HG02938 (cell line): Measurements from ENCODE around the gene IAH1.

ENCODE experiments used
- ATAC-seq: cut with Tn5 transposase; IDR thresholded peaks from one replicate; pipeline ENCODE4 v1.9.1; 2021; ENCODE audit warnings: mild to moderate bottlenecking, moderate library complexity; ENCODE audit not compliant: unreplicated experiment

Gene IAH1

DNA sequence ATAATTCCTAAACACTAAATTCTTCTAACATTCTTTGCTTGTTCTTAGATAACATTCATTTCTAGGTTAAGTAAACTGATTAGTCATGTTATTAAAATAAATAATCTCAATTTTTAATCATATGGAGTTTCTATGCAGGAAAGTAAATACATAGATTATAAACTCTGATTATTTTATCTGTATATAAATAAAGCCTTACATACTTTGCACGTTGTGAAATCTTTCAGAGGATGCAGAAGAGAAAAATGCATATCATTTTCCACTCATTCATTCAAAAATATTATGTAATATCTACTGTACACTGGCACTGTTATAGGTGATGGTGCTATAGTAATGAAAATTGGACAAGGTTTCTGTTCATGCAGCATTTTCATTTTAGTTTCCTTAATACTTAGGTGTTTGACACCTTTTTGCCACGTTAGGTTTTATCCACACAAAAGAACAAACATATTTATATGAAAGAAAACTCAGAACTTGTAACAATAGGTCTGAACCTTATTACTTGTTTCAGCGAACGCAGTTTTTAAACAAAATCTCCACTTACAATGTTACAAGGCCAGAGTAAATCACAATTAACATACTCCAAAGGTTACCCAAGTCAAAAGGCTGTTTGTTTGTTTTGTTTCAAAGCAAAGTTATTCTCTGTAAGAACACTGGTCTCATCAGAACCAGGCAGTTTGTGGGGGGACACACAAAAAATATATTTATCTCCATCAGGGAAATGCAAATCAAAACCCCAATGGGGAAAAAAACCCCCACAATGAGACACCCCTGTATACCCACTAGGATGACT is 53.8 kb downstream of the IAH1 start:
- ATAC-seq = no peak

DNA sequence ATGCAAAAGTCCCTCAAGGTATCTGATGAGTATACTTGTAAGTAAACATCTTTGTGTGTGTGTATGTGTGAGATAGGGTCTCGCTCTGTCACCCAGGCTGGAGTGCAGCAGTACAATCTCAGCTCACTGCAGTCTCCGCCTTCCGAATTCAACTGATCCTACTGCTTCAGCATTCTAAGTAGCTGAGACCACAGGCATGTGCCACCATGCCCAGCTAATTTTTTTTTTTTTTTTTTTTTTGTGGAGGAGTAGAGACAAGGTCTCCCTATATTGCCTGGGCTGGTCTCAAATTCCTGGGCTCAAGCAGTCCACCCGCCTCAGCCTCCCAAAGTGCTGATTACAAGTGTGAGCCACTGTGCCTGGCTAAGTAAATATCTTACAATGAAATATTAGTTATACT is 58.1 kb downstream of the IAH1 start:
- ATAC-seq = no peak

DNA sequence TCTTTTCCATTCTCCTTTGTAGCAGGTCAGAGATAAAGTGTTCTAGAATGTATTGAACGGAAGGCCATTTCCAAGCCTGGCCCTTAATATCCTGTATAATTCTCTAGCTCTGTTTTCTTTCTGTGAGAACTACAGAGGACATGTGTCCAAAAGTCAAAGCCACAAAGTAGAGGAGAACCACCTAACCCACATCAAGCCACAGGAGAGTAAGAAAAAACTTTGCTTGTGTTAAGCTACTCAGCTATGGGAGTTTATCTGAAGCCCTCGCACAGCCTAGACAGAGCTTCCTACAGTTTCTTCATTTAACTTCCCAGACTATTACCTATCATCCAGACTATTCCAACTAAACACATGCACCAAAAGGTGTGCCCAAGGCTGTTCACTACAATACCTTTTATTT is 59.3 kb downstream of the IAH1 start:
- no peak for ATAC-seq

DNA sequence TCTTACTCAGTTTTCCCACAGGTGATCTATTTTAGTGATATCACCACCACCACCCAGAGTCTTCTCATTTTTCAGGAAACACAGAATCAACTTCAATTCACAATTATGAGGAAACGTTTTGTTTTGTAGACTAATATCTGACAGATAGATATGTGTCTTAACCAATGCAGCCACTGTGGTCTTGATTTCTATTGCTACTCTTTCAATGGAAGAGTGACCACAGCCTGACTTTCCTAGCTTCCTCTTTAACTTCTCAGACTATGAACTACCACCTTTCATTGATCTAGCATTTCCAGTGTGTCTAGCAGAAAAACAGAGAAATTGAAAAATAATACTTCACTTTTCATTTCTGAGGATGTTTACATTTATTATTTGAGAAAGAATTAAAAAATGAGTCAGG is 60.8 kb downstream of the IAH1 start:
- ATAC-seq = no peak

DNA sequence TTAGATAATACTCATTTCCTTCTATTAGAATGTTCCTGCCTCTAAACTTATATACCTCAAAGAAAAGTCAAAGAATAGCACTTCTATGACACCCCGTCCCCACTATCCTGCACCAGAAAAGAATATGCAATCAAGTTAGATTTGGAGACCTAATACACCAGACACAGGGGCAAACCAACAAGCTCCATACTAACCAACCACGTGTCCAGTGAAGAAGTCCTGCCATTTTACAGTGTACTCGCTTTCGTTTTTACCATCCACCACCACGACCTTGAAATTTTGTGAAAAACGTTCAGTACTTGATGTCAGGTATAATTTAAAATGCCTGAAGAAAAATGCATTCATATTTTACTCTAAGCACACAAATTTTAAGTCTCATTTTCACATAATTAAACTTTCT is 62.2 kb downstream of the IAH1 start:
- ATAC-seq = no peak

DNA sequence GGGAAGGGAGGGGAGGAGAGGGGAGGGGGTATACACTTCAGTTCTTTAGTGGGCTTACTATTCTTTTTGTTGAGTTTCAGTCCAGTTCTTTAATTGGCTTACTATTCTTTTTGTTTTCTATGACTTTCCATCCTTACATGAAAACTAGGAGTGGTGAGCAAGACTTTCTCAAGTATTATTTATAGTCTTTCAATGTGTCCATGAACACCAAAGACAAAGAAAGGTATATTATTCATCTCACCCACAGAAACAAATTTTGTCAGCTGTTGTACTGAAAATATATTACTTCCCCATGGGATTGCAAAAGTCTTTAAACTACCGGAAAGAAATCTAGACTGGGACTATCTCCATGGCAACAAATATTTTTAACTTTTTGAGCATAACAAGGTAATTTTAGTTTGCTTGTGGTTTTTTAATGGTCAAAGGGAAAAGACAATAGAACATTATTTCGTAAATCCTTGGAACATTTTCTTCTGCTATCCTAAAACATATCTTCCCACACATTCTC is 63.7 kb downstream of the IAH1 start:
- ATAC-seq = no peak
